GM13977 (cell line): ENCODE results near the gene CYP26B1.

Source experiments
- DNase-seq: peaks from one replicate; pipeline ENCODE4 v3.0.0; 2012; ENCODE audit warnings: low spot score
- CTCF ChIP-seq: IDR thresholded peaks from 2 replicates; pipeline ENCODE4 v1.5.1; 2012; ENCODE audit warnings: mild to moderate bottlenecking, control low read depth; ENCODE audit not compliant: insufficient read depth; ENCODE audit errors: extremely low read depth, missing control alignments
- in situ Hi-C: fragments of 300-500 bp; cut with MboI; formaldehyde crosslinking; loops from one replicate; pipeline ENCODE4 v1.12.0; 2022; ENCODE audit warnings: low sequenced_read_pairs, low pct_unique_long_range_greater_than_20kb, mixed read lengths, inconsistent platforms; ENCODE audit not compliant: unreplicated experiment

CYP26B1 gene

GRCh38 chr2:72147303-72147971 lies at the start of gene CYP26B1:
Gene CYP26B1 (minus strand): TSS chr2:72147862. CDS start chr2:72147834, 28 bp downstream.
- in situ Hi-C loops: no loop called here
- DNase-seq: peak; percentile 48
- TF ChIP-seq CTCF: no peak

- TF ChIP-seq CTCF: no peak
- DNase-seq: no peak
- in situ Hi-C loops: no loop called here
Observed at GRCh38 chr2:72193723-72194122, 46.1 kb upstream of the CYP26B1 start.

GRCh38 chr2:72191441-72191840 lies 43.8 kb upstream of the CYP26B1 start:
- TF ChIP-seq CTCF: no peak
- DNase-seq: no peak
- in situ Hi-C loops: no loop called here

- TF ChIP-seq CTCF: no peak
- DNase-seq: no peak
- in situ Hi-C loops: no loop called here
Observed at GRCh38 chr2:72185206-72185605, 37.5 kb upstream of the CYP26B1 start.

- in situ Hi-C loops: no loop called here
Observed at GRCh38 chr2:72183466-72183865, 35.8 kb upstream of the CYP26B1 start.

GRCh38 chr2:72183016-72183415 lies 35.4 kb upstream of the CYP26B1 start:
- no peak for DNase-seq
- TF ChIP-seq CTCF: no peak
- in situ Hi-C loops: no loop called here

More at GRCh38 chr2:72183466-72183865, 35.8 kb upstream of the CYP26B1 start:
- TF ChIP-seq CTCF: no peak
- no peak for DNase-seq
